ENCODE data around the gene OR10C1. TPM values are rescaled to one million over a fixed set of nuclear protein-coding genes. Genes with fewer than 3 reads are reported as not detected.

OR10C1 gene
- polyA plus RNA-seq, 2 of the 4 experiments (the other 2 are of a cell fraction) = not detected

DNA sequence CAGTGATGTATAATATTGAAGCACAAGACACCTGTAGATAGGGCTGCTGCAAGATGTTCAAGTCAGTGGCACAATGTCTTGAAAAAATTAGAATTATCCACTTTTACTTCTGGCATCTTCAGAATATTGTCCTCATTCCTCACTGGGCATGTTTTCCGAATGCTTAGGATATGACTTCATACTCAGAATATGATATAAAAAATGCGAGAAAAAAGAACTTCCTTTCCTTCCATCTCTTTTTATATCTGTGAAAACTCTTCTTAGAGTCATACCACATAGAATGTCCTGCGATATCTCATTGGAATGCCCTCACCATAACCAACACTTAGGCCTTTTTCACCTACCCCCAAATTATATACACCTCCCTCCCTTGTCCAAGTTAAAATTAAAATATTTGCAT, 44.1 kb downstream of the OR10C1 start:
- ChIA-PET CTCF (no interaction called here), POLR2A (no interaction called here)
- no peak for TF ChIP-seq JUNB (IDR thresholded peaks at IDR 0.05)
- no peak for TF ChIP-seq MAFK (IDR thresholded peaks at IDR 0.05; ENCODE audit: partially characterized antibody)
- no peak for TF ChIP-seq MYC (IDR thresholded peaks at IDR 0.05; ENCODE audit: borderline replicate concordance, low read length)
- no peak for TF ChIP-seq RFX5 (IDR thresholded peaks at IDR 0.05)
- no peak for TF ChIP-seq RARB (CRISPR knock-in tag; IDR thresholded peaks at IDR 0.05)
- no peak for TF ChIP-seq KDM5A (IDR thresholded peaks at IDR 0.05)
- no peak for TF ChIP-seq EHMT2 (IDR thresholded peaks at IDR 0.05; ENCODE audit: low read depth)
- TF ChIP-seq, protein P1, sequence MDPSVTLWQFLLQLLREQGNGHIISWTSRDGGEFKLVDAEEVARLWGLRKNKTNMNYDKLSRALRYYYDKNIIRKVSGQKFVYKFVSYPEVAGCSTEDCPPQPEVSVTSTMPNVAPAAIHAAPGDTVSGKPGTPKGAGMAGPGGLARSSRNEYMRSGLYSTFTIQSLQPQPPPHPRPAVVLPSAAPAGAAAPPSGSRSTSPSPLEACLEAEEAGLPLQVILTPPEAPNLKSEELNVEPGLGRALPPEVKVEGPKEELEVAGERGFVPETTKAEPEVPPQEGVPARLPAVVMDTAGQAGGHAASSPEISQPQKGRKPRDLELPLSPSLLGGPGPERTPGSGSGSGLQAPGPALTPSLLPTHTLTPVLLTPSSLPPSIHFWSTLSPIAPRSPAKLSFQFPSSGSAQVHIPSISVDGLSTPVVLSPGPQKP (IDR thresholded peaks at IDR 0.05; ENCODE audit: low read depth, low read length) = no peak
- no peak for TF ChIP-seq EHF (CRISPR knock-in tag; IDR thresholded peaks at IDR 0.05)
- TF ChIP-seq, protein P2, sequence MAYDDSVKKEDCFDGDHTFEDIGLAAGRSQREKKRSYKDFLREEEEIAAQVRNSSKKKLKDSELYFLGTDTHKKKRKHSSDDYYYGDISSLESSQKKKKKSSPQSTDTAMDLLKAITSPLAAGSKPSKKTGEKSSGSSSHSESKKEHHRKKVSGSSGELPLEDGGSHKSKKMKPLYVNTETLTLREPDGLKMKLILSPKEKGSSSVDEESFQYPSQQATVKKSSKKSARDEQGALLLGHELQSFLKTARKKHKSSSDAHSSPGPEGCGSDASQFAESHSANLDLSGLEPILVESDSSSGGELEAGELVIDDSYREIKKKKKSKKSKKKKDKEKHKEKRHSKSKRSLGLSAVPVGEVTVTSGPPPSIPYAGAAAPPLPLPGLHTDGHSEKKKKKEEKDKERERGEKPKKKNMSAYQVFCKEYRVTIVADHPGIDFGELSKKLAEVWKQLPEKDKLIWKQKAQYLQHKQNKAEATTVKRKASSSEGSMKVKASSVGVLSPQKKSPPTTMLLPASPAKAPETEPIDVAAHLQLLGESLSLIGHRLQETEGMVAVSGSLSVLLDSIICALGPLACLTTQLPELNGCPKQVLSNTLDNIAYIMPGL (CRISPR knock-in tag; IDR thresholded peaks at IDR 0.05; ENCODE audit: borderline replicate concordance) = no peak
- Histone ChIP-seq H3K9me3 (no peaks in the 10 kb centered on the region), H3K4me3 (no peak overlapping the region), H3K4me1 (no peaks in the 10 kb centered on the region), H3K4me2 (no peak overlapping the region), H3K27ac (no peak overlapping the region)
- DNase-seq (ENCODE audit: low read depth in 1 of 2, low spot score in 1 of 2) (no peak), FAIRE-seq (no peak), ATAC-seq (no peak)
- 5% methylated on average over 3 of the region's 3 CpGs for WGBS (ENCODE audit: missing lambda C conversion rate)

DNA sequence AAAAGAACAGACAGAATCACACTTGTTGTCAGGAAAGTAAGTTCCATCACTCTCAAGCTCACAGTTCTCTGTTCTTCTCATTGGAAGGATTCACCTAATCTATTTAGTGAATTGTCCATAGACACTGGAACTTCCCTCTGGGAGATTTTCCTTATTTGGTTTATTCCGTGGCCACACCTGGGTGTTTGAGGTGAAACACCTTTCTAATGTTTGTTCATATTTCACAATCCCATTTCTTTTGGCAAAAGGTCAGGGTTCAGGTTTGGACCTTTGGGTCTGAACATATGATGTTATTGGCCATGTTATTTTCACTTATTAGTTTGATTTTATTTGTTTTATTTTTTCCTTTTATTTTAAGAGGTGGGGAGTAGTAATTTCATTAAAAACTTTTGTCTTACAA, 44.6 kb downstream of the OR10C1 start:
- no peak for TF ChIP-seq HOXB13 (CRISPR knock-in tag; IDR thresholded peaks at IDR 0.05; ENCODE audit: low read depth)
- TF ChIP-seq USF2 (IDR thresholded peaks at IDR 0.05) = no peak
- no peak for TF ChIP-seq RAD21 (conservative IDR thresholded peaks at IDR 0.05 in 1 of 2, IDR thresholded peaks at IDR 0.05 in 1 of 2)
- TF ChIP-seq TFCP2L1 (CRISPR knock-in tag; IDR thresholded peaks at IDR 0.05) = no peak
- H3K27ac ChIP-seq = no peak overlapping the region
- 5% methylated on average over 1 of the region's 1 CpG for WGBS (ENCODE audit: missing lambda C conversion rate)
- POLR2A ChIA-PET = no interaction called here
- H3K4me3 ChIP-seq = no peak overlapping the region
- H3K4me2 ChIP-seq = no peak overlapping the region
- H3K9me3 ChIP-seq = no peaks in the 10 kb centered on the region
- CTCF ChIA-PET = no interaction called here
- no peaks in the 10 kb centered on the region for H3K4me1 ChIP-seq
- DNase-seq (ENCODE audit: low read depth in 1 of 2, low spot score in 1 of 2) = no peak
- no peak for FAIRE-seq
- no peak for ATAC-seq

GRCh38 chr6:29486577-29486976, 47.5 kb downstream of the OR10C1 start:
- Histone ChIP-seq H3K27ac (no peak overlapping the region), H3K4me3 (no peak overlapping the region), H3K9me3 (no peaks in the 10 kb centered on the region), H3K4me2 (no peak overlapping the region), H3K4me1 (no peaks in the 10 kb centered on the region)
- ChIA-PET CTCF (interaction anchor here (0.6 kb wide), 1 partner anchor 30 kb away, joined by 3 read pairs; no protein-coding TSS in a partner anchor), POLR2A (no interaction called here)
- TF ChIP-seq ZC3H11A (IDR thresholded peaks at IDR 0.05) (no peak), BHLHE40 (IDR thresholded peaks at IDR 0.05; ENCODE audit: low read depth, low read length) (no peak), RAD21 (conservative IDR thresholded peaks at IDR 0.05 in 1 of 2, IDR thresholded peaks at IDR 0.05 in 1 of 2) (no peak), ZNF302 (CRISPR knock-in tag; IDR thresholded peaks at IDR 0.05) (no peak), NFE2L2 (conservative IDR thresholded peaks at IDR 0.05; ENCODE audit: low read length) (no peak), ESRRA (IDR thresholded peaks at IDR 0.05; ENCODE audit: borderline replicate concordance, low read length) (no peak), GATA3 (IDR thresholded peaks at IDR 0.05; ENCODE audit: borderline replicate concordance) (no peak), HOXB13 (CRISPR knock-in tag; IDR thresholded peaks at IDR 0.05; ENCODE audit: low read depth) (no peak), EHF (CRISPR knock-in tag; IDR thresholded peaks at IDR 0.05) (no peak), ZFP36 (IDR thresholded peaks at IDR 0.05; ENCODE audit: borderline replicate concordance, partially characterized antibody) (no peak), EP300 (IDR thresholded peaks at IDR 0.05) (no peak), JUN (IDR thresholded peaks at IDR 0.05) (no peak), TFCP2L1 (CRISPR knock-in tag; IDR thresholded peaks at IDR 0.05) (no peak), SREBF2 (IDR thresholded peaks at IDR 0.05) (no peak), JUNB (IDR thresholded peaks at IDR 0.05) (no peak), USF2 (IDR thresholded peaks at IDR 0.05) (no peak)
- TF ChIP-seq, protein P2 (CRISPR knock-in tag; IDR thresholded peaks at IDR 0.05; ENCODE audit: borderline replicate concordance) = no peak
- TF ChIP-seq, protein P3, sequence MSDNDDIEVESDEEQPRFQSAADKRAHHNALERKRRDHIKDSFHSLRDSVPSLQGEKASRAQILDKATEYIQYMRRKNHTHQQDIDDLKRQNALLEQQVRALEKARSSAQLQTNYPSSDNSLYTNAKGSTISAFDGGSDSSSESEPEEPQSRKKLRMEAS (IDR thresholded peaks at IDR 0.05) = no peak
- FAIRE-seq (no peak), DNase-seq (ENCODE audit: low read depth in 1 of 2, low spot score in 1 of 2) (no peak), ATAC-seq (no peak)
- 50% methylated on average over 4 of the region's 4 CpGs for WGBS (ENCODE audit: missing lambda C conversion rate)
